GM12872 (cell line): Measurements from ENCODE around the gene PGK1.

Experiments used
- TF ChIP-seq, protein P1 (sequence below): IDR thresholded peaks from 3 replicates; pipeline ENCODE4 v1.5.1; 2011; ENCODE audit warnings: low read depth, mild to moderate bottlenecking, low read length, moderate library complexity; ENCODE audit not compliant: insufficient read depth

Gene PGK1

DNA sequence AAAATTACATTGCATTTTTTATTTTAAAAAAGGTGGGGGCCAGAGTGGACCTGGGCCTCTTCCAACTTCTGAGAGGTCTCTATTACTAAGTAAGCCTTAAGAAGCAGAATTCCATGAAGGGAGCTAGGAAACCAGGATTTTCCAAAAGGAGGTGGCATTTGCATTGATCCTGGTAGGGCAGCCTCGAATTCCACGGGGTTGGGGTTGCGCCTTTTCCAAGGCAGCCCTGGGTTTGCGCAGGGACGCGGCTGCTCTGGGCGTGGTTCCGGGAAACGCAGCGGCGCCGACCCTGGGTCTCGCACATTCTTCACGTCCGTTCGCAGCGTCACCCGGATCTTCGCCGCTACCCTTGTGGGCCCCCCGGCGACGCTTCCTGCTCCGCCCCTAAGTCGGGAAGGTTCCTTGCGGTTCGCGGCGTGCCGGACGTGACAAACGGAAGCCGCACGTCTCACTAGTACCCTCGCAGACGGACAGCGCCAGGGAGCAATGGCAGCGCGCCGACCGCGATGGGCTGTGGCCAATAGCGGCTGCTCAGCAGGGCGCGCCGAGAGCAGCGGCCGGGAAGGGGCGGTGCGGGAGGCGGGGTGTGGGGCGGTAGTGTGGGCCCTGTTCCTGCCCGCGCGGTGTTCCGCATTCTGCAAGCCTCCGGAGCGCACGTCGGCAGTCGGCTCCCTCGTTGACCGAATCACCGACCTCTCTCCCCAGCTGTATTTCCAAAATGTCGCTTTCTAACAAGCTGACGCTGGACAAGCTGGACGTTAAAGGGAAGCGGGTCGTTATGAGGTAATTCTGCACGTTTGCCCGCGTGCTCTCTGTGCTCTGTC lies at the start of gene PGK1:
PGK1 (plus strand) TSS at position 626 of the 824 bp plus-strand sequence; CDS start at position 719, 93 bp downstream.
- TF ChIP-seq, protein P1, sequence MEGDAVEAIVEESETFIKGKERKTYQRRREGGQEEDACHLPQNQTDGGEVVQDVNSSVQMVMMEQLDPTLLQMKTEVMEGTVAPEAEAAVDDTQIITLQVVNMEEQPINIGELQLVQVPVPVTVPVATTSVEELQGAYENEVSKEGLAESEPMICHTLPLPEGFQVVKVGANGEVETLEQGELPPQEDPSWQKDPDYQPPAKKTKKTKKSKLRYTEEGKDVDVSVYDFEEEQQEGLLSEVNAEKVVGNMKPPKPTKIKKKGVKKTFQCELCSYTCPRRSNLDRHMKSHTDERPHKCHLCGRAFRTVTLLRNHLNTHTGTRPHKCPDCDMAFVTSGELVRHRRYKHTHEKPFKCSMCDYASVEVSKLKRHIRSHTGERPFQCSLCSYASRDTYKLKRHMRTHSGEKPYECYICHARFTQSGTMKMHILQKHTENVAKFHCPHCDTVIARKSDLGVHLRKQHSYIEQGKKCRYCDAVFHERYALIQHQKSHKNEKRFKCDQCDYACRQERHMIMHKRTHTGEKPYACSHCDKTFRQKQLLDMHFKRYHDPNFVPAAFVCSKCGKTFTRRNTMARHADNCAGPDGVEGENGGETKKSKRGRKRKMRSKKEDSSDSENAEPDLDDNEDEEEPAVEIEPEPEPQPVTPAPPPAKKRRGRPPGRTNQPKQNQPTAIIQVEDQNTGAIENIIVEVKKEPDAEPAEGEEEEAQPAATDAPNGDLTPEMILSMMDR, result no peak

DNA sequence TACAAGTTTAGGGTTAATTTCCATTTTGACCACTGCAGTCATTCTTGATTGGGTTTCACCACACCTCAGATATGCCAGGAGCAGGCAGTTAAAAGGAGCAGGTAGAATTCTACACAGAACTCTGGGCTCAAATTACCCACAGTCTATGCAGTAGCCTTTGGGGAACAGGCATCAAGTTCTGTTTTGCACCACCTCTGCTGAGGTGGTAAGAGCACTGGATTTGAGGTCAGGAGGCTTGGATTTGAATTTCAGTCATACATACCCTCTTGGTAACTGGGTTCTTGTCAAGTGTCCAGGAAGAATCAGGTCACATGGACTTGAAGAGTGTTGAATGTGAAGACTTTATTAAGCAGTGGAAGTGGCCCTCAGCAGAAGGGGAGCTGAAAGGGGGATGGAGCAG lies 40.4 kb upstream of the PGK1 start:
- TF ChIP-seq, protein P1, result no peak

DNA sequence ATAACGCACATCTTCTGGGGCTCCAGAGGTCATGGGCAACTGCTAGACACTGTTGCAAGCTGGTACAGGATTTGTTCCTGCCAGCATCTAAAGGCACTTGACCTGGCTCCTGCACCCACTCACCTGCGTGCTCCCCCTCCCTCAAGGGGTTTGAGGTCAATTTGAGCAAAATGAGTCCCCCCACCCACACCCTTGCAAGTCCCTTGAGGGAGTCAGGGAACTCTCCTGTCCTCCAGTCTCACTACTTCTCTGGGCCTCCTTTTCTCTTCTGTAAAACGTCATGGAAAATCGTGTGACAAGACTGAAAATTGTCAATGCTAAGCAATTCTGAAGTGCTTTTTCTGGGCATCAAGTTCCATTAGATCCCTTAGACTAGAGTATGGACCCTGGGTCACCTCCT lies 39.9 kb upstream of the PGK1 start:
- TF ChIP-seq, protein P1, result no peak

DNA sequence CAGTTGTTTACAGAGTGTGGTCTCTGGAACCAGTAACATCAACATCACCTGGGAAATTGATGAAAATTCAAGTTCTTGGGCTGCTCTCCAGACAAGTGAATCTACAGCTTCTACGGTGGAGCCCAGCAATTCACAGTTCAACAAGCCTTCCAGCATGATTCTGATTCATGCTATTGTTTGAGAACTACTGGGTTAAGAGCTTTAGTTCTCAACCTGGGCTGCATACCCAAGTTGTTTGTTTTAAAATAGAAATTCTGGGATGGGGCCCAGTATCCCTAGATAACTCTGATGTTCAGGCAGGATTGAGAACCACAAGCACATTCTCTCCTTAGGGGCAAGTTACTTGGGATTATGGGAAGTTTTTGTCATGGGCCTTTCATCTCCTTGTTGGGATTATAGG lies 37.9 kb upstream of the PGK1 start:
- TF ChIP-seq, protein P1, result no peak

DNA sequence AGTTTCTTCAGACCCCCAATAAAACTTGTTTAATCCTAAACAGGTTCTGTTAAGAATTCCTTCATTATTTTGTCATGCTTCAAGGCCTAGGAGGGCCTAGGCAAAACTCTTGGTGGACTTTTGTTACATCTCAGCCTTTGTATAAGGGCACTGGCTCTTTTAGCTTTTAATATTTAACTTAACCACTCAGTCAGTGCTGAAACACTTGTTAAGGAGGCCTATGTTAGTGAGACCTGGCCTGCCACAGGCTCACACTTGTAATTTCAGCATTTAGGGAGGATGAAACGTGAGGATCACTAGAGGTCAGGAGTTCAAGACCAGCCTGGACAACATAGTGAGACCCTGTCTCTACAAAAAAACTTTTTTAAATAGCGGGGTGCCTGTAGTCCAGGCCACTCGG lies 32.7 kb upstream of the PGK1 start:
- TF ChIP-seq, protein P1, result no peak

DNA sequence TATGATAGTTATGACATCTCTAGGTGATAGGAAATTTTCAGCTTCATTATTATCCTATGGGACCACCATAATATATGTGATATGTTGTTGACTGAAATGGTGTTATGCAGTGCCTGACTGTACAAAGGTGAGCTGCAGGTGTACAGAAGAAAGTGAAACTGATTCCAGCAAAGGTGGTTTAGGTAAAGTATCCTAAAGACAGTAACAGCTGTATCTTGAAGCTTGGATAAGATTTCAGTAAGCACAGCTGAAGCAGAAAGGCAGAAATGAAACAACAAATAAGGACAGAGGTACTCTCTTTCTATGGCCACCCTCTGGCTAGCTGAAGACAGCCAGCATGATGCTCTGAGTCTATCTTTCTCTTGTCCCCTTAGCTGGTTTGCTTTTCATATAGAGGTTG lies 30.0 kb upstream of the PGK1 start:
- TF ChIP-seq, protein P1, result no peak

DNA sequence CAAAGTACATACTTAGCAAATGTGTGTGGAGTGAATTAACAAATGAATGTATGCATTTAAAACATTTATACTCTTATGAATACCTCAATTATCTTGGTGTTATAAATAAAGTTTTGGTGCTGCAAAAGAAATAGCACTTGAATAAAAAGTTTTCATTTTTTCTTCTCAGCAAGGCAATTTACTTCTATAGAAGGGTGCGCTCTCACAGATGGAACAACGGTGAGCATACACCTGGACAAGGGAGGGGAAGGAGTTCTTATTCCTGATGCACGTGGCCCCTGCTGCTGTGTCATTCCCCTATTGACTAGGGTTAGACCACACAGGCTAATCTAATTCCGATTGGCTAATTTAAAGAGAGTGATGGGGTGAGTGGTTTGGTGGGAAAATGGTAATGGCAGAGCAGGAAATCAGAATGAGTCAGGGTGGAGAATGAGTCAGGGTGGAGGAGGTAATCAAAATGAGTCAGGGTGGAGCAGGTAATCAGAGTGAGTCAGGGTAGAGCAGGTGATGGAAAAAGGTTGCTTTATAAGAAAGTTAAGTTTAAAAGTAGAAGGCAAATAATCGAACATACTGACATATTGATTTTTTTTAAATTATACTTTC lies 28.2 kb upstream of the PGK1 start:
- TF ChIP-seq, protein P1, result no peak
